Stimulated activated CD8-positive, alpha-beta memory T cell treated with anti-CD3 and anti-CD28 coated beads, Interleukin-15, amount 100 ng/mL, for 24 hours (primary cell): Measurements from ENCODE around the gene SARM1.
"Not testable (repeated sequence)": the region's sequence is repeated elsewhere in the genome, so short reads cannot be mapped to it uniquely, and the experiment has no call there.

Source experiments
- DNase-seq: peaks from one replicate; pipeline ENCODE4 v3.0.0-alpha.2; 2020; ENCODE audit warnings: low read depth

SARM1 gene

GRCh38 chr17:28426081-28426519 lies 54.6 kb downstream of the SARM1 start:
- DNase-seq, result no peak

- no peak for DNase-seq
These were observed 55.9 kb downstream of the SARM1 start for GRCh38 chr17:28427371-28427770.

GRCh38 chr17:28427982-28428381 lies 56.5 kb downstream of the SARM1 start:
- DNase-seq, result not testable (repeated sequence)

GRCh38 chr17:28433721-28434120 lies 62.2 kb downstream of the SARM1 start:
- DNase-seq, result no peak

GRCh38 chr17:28434326-28434725 lies 62.8 kb downstream of the SARM1 start:
- not testable (repeated sequence) for DNase-seq

- DNase-seq, result no peak
These were observed 72.6 kb downstream of the SARM1 start for GRCh38 chr17:28443901-28444638.

GRCh38 chr17:28446716-28447395 lies 75.4 kb downstream of the SARM1 start:
- no peak for DNase-seq

GRCh38 chr17:28447396-28447760 lies 75.9 kb downstream of the SARM1 start:
- DNase-seq, result no peak

- no peak for DNase-seq
These were observed 78.4 kb downstream of the SARM1 start for GRCh38 chr17:28449859-28450258.
